SKM-1 (cell line): ENCODE measurements around the gene FOXO3.
"Not testable (repeated sequence)": the region's sequence is repeated elsewhere in the genome, so short reads cannot be mapped to it uniquely, and the experiment has no call there.

Experiments used
- DNase-seq: peaks from one replicate; lab custom pipeline; 2025; ENCODE audit not compliant: unreplicated experiment; lab: John Stamatoyannopoulos, UW

The FOXO3 gene

DNA sequence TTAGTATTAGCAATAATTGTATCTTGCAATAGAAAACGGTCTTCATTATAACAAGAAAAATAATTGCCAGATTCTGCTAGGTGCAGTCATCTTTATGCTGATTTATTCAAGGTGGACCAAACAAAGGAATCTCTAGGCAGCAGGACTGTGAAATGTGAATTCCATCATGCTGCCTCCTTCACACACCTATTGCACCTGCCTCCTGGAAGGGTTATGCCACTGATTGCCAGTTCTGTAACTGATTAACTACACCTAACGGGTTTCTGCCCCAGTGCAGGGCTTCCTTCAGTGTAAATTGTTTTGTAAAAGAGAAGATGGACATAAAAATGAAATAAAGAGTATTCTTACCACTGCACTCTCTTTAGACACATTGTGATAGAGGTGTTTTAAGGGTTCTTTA is 96.1 kb downstream of the FOXO3 start:
- no peak for DNase-seq

DNA sequence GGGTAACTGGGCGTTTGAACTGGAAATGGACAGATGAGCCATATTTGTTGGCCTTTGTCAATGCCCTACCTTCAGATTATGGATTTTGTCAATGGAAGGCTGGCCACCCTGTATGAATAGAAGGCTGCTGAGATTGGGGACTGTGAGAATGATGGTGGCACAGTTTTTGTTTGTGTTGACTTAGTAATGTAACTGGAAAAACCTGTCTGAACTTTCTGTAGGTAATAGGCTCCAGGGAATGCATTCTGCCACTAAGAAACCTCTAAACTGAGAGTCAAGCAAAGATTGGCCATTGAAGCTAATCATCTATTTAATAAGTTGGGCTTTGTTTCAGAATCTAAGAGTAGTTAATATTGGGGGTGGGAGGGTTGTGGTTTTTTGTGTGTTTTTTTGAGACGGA is 97.5 kb downstream of the FOXO3 start:
- no peak for DNase-seq

DNA sequence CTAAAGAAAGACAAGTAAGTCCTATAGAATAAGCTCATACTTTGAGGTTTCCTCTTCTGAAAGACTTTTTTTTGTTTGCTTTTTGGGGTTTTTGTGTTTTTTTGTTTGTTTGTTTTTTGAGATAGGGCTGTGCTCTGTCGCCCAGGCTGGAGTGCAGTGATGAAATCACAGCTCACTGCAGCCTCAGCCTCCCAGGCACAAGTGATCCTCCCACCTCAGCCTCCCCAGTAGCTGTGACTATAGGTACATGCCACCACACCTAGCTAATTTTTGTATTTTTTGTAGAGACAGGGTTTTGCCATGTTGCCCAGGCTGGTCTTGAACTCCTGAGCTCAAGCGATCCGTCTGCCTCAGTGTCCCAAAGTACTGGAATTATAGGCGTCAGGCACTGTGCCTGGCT is 98.1 kb downstream of the FOXO3 start:
- DNase-seq: not testable (repeated sequence)

DNA sequence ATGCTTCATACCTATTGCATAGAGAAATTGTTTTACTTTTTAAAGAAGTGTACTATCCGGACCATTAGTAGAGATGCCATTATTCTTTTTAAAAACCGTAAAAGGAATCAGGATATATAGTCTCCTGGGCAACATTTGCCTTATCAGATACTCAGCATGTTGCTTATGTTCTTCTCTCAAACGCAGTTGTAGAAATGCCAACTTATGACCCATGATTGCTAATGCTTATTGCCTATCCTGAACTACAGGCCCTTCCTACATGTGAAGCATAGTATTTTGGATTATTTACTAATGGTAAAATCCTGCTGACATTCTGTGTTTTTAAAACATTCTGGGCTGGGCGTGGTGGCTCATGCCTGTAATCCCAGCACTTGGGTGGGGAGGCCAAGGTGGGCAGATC is 99.5 kb downstream of the FOXO3 start:
- no peak for DNase-seq

- no peak for DNase-seq
Measured at GRCh38 chr6:108661430-108661829, 100.7 kb downstream of the FOXO3 start.

- no peak for DNase-seq
Measured at GRCh38 chr6:108661982-108662381, 101.3 kb downstream of the FOXO3 start.

DNA sequence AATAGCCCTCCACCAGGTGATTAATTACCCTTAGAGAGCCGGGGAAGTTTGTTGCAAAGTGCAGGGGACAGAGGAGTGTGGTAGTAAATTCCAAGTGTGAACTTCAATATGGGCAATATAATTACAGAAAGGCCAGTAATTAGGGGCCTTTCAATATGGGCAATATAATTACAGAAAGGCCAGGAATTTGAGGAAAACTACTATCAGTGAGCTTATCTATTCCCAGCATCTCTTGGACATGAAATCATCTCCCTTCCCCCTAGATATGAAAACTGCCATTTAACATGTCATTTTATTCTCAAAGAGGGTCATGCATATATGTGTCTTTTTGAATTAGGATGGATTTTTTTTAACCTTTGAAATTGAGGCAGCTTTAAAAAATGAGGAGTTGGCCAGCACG is 102.0 kb downstream of the FOXO3 start:
- no peak for DNase-seq

DNA sequence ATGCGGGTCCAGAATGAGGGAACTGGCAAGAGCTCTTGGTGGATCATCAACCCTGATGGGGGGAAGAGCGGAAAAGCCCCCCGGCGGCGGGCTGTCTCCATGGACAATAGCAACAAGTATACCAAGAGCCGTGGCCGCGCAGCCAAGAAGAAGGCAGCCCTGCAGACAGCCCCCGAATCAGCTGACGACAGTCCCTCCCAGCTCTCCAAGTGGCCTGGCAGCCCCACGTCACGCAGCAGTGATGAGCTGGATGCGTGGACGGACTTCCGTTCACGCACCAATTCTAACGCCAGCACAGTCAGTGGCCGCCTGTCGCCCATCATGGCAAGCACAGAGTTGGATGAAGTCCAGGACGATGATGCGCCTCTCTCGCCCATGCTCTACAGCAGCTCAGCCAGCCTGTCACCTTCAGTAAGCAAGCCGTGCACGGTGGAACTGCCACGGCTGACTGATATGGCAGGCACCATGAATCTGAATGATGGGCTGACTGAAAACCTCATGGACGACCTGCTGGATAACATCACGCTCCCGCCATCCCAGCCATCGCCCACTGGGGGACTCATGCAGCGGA is 102.9 kb downstream of the FOXO3 start:
- DNase-seq: not testable (repeated sequence)

- no peak for DNase-seq
Measured at GRCh38 chr6:108665495-108666196, 104.9 kb downstream of the FOXO3 start.

DNA sequence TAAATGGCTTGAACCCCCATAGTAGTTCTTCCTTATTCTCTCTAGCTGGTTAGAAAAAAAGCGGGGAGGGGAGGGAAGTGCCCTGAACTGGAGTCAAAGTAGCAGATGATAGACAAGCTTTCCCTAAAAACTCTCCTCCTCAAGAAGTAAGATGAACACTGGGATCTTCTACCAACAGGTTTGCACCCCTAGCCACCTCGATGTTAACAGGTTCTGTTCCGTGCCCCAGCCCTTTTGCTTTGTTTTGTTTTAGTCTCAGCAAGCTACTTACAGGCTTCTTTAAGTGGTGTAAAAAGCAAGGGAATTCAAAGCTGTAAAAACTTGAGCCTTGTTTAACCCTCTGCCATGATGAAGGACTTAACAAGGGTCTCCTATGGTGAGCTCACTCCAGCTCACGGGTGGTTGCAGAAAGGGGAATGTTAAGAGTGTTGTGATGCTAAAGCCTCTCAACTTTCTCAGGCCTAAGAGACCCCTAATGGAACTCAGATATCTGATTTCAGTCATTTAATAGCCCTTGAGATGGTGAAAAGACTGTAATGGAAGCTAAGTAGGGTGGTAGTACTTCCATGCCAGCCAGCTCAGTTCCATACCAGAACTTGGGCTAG is 106.0 kb downstream of the FOXO3 start:
- no peak for DNase-seq

DNA sequence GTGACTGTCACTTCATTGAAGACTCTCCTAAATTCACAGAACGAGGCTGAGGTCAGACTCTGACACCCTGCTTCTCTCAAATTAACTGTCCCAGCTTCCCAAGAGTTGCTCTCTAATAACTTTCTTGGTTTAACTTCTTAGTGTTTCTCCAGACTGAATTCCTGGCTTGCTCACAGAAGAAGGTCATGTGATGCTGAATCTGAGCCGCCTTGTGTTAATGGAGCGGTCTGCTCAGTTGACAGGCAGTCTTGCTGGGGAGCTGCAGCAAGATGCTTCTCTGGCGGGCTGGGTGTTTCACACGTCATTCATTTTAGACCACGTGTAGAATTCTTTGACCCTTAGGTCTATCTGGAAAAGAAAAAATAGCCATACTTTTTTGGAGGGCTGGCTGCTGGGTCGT is 107.3 kb downstream of the FOXO3 start:
- DNase-seq: no peak

- DNase-seq: no peak
Measured at GRCh38 chr6:108669673-108670072, 109.0 kb downstream of the FOXO3 start.

- no peak for DNase-seq
Measured at GRCh38 chr6:108671175-108671574, 110.5 kb downstream of the FOXO3 start.

DNA sequence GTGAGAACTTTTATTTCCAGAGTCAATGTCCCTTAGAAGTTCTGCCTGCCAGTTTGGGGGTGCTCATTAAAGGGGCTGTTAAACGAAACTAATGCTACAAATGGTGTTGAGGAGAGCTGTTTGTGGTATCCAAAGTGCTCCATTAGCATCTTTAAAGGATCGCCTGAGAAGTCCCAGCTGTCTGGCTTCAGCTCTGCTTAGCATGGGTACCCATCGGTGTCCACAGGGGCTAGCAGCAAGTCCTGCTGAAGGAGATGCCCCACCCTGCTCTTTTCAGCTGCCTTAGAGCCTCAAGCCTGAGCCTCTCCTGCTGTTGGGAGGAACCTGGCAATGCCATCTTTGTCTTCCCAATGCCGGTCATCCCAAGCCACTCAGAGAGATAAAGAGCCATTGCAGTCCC is 111.1 kb downstream of the FOXO3 start:
- DNase-seq: no peak

- DNase-seq: no peak
Measured at GRCh38 chr6:108672641-108673040, 111.9 kb downstream of the FOXO3 start.

DNA sequence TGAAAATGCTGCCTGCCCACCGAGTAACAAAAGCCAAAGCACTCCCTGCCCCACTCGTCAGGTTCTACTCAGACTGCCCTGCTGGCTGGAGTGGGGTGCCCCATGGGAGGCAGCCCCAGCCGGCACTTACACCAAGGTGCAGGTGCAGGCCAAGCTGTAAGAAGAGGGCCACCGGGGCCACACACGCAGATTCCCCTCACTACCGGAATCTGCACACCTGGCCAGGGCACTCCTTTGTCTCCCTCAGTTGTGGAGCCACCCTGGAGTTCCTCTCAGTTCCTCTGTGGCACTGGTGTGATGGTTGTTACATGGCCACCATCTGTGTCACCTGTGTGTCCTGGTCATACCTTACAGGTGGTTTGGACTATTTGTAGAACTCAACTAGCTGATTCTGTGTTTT is 112.4 kb downstream of the FOXO3 start:
- DNase-seq: no peak

DNA sequence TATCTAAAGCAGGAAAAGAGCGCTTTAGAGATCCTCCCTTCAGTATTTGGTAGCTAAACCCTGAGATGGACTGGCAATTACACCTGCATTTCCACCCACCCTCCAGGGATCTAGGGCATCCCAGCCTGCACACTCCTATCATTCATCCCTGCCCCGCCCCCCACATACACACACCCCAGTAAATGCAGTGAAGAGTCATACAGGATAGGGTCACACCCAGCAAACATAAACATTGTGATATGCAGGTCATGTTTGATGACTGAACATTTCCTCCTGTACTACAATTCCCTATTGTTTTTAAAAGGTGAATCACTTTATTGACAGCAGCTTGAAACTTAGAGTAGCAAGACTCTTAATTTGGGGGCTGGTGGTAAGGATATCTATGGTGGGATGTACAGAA is 112.9 kb downstream of the FOXO3 start:
- no peak for DNase-seq

GRCh38 chr6:108675226-108676200 is 114.8 kb downstream of the FOXO3 start:
- DNase-seq: no peak

DNA sequence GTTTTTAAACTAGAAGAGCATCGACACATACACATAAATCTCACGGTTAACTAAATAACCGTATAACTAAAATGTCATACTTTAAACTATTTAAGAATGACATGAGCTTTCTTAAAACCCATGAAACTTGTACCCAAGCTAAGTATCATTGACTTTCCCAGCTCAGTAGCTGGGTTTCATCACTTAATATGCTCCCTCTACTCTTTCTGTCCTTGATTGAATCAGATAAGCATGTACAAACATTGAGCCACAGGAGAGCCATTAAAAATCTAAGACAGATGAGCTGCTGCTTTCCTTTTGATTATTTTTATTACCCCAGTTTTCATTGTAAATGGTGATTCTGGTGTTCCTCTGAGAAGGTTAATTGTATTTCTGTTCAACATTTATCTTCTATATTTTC is 115.8 kb downstream of the FOXO3 start:
- DNase-seq: no peak

DNA sequence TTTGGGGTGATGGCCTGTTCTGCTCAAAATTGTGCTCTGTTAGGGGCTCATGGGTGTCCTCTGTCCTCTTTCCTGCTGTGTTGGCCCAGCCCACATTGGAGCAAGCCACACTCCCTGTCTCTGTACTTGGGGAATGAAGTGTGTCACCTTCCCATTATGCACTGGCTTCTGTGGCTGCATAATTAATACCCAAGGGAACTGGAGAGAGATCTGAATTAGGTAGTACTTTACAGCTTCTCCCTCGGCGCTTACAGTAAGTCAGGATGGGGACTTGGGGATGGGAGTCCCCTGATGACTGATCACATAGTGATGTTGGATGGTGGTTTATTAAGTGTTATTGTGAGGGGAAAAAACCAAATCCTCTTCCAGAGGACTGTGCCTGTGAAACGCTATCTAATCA is 116.6 kb downstream of the FOXO3 start:
- DNase-seq: no peak

DNA sequence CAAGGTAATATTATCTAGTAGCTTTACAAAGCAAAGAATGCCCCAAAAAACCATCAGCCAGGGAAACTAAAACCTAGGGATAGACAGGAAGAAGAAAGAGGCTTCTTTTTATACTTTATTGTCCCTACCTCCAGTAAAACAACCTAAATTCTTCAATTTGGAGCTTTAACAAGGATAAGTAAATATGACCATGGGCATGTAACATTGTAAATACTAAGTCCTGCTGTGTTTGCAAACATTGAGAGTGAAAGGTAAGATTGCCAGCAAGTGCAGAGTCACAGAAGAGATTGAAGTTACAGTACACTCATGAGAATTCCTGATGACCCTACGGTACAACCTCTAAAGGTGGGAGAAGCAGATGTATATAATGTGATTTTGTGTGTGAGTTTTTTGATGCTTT is 117.2 kb downstream of the FOXO3 start:
- DNase-seq: no peak

- not testable (repeated sequence) for DNase-seq
Measured at GRCh38 chr6:108680314-108680713, 119.6 kb downstream of the FOXO3 start.
